GM18517 (cell line): ENCODE results near the gene UBE2L3.

Experiments
- ATAC-seq: cut with Tn5 transposase; IDR thresholded peaks from one replicate; pipeline ENCODE4 v1.9.1; 2021; ENCODE audit warnings: mild to moderate bottlenecking, moderate library complexity; ENCODE audit not compliant: unreplicated experiment

UBE2L3 gene

GRCh38 chr22:21665047-21665851 lies 97.7 kb downstream of the UBE2L3 start:
- no peak for ATAC-seq

GRCh38 chr22:21666786-21667185 lies 99.3 kb downstream of the UBE2L3 start:
- no peak for ATAC-seq

DNA sequence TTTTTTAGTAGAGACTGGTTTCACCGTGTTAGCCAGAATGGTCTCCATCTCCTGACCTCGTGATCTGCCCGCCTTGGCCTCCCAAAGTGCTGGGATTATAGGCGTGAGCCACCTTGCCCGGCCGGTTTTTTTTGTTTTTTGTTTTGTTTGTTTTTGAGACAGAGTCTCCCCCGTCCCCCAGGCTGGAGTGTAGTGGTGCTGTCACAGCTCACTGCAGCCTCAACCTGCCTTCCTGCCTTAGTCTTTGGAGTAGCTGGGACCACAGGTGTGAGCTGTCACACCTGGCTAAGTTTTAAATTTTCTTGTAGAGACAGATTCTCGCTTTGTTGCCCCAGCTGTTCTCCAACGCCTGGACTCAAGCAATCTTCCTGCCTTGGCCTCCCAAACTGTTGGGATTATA lies 101.5 kb downstream of the UBE2L3 start:
- ATAC-seq, result no peak

DNA sequence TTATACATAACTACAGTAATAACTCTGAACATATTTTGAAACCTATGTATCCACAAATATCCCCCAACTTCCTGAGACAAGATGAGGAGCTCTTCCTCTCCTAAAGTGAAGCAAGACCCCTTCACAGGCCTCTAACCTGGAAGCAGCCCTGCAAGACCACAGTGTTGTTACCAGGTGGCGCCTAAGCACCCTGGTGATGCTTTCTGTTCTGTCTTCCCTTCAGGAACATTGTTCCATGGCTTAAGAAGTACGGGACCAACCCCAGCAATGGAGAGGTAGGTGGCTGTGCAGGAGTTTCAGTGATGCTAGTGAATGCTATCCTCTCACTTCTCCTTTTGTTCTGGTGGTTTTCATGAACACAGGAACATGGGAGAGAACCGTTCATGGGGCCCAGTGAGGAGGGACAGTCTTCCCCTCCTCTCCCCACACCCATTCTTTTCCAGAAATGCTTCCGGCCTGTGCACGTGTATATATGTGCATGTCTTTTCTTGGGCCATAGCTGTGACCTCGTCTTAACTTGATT lies 104.7 kb downstream of the UBE2L3 start:
- no peak for ATAC-seq
